Ramos (cell line): ENCODE data around the gene PTCH1.

Experiments used
- in situ Hi-C: fragments of 300-500 bp; cut with MboI; formaldehyde crosslinking; loops from one replicate; pipeline ENCODE4 v1.14.3; 2022; ENCODE audit warnings: low sequenced_read_pairs; ENCODE audit not compliant: unreplicated experiment

The PTCH1 gene

DNA sequence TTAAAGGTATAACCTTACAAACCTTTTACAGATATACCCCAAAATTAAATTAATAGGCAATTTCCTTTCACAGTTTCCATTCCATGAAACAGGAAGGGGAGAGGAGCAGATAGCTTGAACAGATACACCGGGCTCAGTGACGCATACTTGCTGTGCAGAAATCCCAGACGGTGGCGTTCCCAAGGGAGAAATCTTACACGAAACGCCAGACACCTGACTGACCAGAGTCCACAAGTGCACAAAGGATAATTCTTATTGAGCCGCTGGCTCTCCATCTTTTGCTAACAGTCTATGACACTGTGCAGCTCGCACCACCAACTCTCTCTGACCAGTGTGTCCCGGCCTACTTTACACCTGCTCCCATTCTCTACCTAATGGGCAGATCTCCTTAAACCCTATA is 37.4 kb downstream of the PTCH1 start:
- in situ Hi-C loops: no loop called here

DNA sequence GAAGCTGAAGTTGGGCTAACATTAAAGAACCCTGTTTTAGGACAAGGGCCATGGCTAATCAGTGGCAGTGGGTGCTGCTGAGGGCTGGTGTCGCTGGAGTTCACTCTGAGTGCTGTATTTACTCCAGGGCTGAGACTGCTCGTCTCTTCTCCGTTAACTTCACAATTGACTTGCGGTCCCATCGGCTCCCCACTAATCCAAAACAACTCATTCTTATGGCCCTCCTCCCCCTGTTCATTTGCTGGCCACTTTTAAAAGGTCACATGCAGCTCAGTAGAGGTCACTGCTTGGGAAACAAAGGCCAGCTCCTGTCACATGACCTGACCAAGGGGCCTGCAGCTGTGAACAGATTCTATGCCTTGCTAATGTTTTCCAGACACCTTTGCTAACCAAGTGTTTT is 38.4 kb downstream of the PTCH1 start:
- in situ Hi-C loops: no loop called here

DNA sequence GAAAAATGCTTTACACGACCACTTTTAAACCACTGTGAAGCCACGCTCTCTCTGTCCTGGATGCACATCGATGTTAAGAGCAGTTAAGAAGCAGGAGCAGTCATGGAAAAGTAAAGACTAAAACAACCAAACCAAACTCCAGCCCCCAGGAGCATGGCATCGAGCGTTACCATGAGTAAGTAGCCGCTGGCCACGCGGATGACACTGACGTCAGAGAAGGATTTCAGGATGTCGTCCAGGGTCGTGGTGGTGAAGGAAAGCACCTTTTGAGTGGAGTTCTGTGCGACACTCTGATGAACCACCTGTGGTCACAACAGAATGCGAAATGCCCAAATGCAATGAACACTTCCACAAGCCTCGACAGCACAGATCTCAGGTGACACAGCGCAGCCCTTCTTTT is 38.9 kb downstream of the PTCH1 start:
- in situ Hi-C loops: no loop called here

DNA sequence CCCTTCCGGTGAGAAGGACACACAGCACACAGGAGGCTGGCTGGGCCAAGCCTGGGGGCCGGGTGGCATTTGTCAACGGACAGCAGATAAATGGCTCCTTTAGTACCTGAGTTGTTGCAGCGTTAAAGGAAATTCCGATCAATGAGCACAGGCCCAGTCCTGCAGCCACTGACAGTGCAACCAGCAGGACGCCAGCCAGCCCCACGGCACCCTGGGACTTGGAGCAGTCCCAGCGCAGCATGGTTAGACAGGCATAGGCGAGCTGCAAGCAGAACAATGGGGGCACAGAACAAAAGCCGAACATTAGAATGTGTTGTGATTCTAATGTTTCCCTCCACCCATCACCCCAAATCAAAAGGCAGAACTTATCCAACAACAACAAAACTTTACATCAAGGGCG is 39.3 kb downstream of the PTCH1 start:
- in situ Hi-C loops: no loop called here

DNA sequence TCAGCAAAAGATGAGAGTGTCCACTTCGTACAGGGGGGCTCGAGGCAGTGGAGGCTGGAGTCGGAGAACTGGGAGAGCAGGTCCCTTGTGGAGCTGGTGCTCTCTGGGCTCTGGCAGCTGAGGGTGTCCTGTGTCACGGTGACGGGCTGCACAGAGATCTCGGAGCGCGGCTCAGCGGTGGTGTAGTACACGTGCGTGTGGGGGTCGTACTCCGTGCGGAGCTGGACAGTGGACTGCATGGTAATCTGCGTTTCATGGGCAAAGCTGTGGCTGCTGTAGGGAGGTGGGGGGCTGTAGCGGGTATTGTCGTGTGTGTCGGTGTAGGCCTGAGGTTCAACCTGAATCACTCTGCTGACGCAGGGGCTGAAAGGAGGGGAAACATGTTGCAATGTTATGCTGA is 48.0 kb downstream of the PTCH1 start:
- in situ Hi-C loops: no loop called here

DNA sequence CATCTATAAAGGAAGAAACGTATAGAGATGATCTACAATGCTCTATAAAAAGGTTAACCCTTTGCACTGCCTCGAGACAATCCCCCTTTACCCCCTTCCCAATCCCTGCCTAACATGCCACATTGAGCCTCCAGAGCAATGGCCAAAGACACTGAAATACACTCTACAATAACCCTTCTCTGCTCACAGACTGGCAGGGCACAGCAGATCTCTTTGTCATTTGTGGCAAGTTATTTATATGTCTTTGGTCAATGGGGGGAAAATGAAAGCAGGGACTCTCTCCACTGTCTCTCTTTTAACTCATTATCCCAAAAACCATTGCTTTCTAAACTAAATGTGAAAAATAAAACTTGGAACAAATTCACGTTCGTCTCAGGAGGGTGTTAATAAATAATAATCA is 51.7 kb downstream of the PTCH1 start:
- in situ Hi-C loops: no loop called here

DNA sequence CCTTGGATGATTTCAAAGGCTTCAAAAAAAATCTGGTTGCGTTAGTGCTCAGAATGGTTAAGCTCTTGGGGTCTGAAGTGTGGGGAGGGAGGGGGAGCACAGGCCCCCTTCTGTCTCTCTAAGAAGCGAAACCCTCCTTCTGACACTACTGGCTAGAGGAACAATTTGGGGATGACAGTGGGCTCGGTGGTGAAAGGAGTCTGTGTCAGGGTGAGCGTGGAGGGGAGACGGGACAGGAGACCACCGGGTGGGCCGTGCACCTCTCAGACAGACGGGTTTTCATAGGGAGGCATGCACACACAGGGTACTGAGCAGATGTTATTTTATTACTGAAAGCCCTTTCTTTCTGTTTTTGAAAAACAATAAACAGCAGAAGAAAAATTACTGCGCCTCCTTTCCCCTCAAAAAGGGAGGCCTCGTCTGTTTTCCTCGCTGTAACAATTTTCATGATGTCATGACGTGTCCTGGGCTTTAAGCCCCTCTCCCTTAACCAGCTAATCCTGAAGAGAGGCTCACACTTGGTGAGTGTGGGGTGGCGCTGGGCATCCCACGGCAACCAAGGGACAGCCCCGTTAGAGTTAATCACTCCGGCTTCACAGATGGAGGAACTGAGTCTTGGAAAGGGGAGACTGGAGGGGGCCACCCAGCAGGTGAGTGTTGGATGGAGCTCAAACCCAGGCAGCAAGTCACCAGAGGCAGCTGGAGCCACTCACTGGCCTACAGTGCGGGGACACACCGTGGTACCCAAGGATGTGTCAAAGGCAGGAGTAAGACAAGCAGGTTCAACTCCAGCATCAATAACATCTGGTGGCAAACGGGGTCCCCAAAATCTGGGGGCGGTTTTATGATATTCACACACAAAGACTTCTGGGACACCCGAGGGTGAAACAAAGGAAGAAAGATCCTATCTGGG is 53.4 kb downstream of the PTCH1 start:
- in situ Hi-C loops: no loop called here

DNA sequence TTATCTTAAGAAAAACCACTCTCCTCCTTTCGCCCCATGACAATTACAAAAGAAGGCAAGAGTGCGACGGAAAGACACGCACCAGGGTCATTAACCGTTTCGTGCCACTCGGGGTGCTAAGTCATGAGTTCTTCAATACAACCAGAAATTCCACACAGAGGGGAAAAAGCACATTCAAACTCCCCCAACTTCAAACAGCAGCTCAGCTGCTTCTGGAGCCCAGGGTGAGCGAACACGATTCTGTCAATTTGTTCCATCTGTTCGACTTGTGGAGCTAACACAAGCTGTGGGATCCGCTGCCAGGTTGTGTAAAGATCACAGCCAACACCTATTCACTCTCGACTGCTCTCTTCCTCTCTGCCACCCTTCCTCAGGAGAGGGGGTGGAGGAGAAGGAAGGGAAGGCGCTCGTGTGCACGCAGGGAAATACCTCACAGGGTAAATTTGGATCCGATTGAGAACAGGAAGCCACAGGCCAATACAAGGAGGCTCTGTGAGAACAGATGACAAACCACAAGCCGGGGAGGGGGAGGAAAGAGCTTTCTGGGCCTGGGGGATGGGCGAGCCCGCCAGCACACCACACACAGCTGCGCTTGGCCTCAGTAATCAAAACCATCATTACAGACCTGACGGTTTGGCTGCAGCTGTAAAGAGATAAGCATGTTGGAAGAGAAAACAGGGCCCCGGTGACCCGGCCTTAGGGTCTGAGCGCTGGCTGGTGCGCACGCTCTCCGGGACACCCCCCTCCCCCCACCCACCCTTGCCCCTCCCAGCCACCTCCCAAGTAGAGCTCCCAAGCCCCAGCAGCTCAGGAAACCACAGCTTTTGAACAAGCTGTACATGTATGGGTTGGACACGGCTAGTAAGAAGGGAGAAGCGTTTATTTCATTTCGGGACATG is 54.3 kb downstream of the PTCH1 start:
- in situ Hi-C loops: no loop called here

DNA sequence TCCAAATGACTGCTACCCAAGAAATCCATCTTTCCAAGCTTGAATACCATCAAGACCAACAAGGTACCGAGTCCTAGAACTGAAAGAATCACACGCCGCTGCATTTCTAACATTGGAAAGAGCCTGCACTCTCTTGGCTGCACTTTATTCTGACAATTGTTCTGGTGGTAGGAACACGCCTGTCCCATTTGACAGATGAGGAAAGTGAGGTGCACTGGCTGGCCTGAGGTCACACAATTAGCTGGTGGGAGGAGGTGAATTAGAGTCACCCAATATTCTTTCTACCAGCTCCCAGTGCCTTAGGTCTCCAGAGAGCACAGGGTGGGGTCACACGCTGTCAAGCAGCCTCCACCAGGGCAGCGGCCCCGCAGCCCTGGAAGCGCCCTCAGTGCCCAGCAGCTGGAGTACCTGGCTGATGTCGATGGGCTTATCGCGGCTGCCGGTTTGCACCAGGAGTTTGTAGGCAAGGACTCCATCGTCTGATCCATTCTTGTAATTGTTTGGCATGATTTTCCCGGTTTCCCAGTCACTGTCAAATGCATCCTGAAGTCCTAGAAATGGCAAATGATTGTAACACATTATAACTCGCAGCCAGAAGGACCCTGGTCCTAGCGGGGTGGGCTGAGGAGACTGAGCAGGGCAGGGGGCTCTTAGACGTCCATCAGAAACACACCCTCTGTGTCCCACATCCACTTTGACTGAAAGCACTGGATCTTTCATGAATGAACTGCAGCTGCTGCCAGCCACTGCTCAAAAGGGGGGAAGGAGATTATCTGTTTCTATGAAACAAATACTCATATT is 55.1 kb downstream of the PTCH1 start:
- in situ Hi-C loops: no loop called here

DNA sequence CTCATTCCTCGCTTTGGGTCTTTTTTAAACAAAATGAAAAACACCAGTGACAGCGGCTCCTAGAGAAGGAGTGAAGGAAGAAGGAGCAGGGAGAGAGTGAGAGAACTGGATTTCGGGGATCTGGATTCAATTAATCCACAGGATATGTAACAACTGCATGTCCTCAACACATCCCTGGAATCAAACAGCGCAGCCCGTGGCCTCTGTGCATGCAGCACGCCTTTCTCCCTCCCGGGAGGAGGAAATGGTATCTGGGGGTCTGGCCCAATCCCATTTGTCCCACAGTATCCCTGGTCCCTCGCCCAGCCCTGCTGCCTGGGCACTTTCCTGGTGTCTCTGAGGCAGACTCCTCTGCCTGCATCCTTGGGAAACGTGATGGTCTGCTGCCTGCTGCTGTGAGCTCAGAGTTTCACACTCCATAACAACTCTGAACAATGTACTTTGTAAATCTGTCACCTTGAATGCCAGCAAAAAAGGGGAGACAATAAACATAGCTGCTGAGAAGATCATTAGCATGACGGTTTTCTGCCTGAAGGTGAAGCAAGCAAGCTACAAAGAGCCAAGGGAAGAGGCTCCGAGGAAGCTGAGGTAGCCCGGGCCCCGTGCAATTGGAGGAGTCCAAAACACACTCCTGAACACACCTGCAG is 56.1 kb downstream of the PTCH1 start:
- in situ Hi-C loops: no loop called here

DNA sequence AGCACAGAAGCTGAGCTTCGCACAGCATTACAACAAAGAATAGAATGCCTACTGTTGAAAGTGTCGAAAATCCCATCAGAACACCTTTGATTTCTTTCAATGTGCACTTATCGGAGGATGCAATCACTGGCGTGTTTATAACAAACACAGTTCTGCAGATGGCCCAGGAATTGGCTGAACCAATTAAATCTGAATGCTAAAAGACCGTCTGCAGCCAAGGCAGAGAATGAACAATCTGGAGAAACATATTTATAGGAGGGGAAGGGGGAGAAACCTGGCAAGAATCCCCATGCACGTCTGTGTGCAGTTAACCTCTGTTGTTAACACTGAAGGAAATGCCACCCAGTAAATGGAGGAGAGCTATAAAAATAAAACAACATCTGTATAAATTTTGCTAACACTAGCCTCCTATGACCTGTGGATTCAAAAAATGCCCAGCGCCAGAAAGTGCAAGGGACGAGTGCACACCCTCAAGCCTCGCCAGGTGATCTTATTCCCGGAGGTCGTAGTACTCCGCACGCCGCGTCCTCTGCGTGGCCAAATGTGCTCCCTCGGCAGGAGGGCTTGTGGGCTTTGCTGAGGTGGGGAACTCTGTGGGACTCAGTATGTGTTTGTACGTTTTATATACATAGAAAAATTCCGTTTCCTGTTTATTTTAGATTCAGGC is 56.8 kb downstream of the PTCH1 start:
- in situ Hi-C loops: no loop called here

DNA sequence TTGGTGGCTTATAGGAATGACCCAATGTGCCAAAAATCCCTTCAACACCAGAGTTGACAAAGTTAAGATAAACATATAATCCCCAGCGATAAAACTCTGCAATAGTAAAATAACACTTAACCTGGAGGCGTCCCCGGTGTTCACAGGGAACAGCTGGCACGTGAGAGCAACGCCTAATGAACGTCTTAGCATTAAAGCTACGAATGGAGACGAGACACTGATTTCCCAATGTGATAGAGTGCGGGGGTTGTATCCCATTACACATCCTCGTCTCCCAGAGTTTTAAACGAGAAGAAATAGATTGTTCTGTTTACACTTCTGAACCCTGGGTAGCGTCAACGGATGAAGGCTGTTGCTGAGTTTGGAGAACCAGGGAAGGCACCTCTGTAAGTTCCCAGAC is 57.6 kb downstream of the PTCH1 start:
- in situ Hi-C loops: no loop called here

DNA sequence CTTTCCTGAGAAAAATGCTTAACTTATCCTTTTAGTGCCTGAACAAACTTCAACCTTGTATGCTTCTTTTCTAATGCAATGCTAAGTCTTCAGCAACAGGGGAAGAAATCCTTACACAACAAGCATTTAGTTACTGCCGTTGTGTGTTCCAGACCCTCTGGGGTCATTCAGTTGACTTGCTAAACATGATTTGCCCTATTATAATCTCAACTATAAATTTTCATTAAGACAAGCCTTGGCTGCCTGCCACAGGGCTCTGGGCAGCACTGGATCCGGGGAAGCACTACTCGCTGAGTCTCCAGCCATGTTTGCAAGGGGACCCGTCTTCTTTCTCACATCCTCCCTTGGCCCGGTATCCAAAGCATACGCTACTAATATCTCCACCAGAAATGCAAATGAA is 58.1 kb downstream of the PTCH1 start:
- in situ Hi-C loops: no loop called here

DNA sequence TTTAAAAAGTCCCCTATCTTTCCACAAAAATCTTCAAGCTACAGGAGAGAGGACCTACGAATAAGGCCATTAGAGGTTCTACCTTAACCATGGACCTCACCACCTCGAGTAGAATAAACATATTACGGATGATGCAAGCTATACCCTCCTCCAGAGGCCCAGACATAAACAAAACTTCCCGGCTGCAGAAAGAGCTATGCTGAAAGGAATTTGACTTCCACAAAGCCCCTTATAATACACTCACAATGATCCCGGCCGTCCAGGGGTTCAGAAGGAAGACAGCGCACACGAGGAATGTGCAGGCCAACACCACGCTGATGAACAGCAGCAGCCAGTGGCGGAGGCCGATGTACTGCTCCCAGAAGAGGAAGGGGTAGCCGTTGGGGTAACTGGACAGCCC is 59.0 kb downstream of the PTCH1 start:
- in situ Hi-C loops: no loop called here

DNA sequence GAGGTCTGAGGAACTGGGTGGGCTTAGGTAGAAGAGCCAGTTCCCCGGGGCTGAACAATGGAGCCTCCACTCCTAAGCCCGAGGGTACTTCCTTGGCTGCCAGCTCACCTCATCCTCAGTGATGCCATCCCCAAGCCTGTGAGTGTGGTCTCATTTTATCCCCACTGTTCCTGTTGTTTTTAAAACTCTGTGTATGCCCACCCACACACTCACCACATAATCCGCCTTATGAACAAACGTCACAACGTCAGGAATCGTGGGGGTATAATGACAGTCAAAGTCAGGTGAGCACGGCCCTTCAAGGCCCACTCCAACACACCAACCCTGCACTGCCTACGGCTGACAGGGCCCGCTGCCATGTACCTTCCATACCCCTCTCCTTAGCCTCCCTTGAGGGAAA is 61.1 kb downstream of the PTCH1 start:
- in situ Hi-C loops: no loop called here

DNA sequence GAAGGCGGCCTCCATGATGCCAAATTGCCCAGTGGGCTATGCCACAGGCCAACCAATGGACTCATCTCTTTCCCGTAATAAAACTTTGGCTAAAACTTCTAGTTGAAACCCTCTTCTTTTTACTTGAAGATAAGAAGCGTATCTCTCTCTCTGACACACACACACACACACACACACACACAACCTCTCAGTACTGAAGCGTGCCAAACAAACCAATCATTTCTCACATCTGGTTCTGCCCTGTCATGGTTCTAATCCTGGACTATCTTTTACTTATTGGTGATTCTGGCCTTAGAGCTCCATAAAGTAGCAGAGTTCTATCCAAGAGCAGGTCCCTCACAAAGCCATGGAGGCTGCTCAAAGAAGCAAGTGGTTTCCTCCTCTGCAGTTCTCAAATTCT is 64.6 kb downstream of the PTCH1 start:
- in situ Hi-C loops: no loop called here

DNA sequence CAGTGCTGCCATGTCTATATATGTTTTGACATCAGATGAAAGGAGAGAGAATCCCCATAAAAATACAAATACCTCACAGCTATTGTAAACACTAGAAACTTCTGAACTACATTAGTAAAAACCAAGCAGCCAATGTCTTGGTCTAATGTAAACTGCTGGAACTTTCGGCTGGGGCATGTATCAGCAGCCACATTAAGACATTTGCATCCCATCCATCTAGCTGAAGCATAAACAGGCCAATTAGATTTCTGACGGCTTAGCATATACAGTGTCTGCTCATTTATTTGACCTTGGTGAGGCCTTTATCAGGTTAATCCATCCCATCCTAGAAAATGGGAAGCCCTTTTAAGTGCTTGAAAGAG is 65.7 kb downstream of the PTCH1 start:
- in situ Hi-C loops: no loop called here

DNA sequence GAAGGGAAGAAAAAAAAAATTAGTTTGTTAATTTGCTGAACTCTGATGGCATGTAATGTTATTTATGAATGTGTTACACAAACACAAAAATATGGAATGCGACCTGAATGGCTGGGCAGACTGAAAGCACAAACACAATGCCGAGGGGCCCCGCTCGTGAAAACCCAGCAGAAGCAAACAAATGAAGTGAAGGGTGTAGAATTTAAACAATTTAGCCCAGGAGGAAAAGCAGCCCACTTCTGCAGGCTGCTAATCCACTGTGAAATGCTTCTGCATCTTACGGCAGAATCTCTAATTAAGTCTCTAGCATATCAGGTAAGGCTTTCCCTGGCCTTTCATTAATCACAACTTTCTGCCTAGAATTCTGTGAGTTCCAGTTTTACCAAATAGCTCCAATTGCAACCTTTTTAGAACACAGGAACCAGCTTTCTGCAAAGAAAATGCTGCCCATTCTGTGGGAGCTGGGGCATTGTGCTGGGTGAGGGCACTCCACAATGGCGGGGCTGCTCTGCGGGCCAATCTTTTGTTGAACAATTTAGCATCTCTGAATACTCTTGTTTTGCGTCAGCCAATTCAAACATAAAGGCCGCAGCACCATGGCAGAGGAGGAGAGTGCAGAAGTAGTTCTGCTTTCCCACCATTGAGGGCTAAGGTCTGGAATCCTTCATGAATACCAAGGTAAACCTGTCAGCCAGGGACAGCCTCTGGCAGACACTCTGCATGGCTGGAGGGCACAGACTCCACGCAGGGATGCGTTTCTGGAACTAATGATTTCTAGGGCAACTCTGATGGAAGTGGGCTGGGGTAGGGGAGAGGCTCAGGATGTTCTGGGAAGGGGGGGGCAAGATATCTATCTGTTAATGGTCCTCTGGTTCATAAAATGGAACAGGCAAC is 66.4 kb downstream of the PTCH1 start:
- in situ Hi-C loops: no loop called here

DNA sequence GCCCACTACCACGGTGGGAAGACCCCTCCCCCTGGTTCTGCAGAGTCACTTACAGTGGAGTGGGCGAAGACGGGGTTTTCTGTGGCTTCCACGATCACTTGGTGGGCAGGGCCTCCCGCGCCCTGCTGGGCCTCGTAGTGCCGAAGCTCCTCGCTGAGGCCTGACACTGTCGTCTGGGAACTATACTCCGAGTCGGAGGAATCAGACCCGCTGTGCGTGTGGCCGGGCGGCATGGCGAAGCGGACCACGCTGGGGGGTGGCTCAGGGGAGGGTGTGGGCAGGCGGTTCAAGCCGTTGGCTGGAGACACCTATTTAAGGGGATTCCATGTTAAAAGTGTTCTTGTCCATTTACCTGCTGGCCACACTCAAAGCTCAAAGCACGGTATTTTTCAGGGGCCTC is 67.8 kb downstream of the PTCH1 start:
- in situ Hi-C loops: no loop called here
